DMS153 treated with DMSO at 0.1 percent for 48 hours (cell line): ENCODE measurements around the gene TMEM150A.
"Not testable (repeated sequence)": the region's sequence is repeated elsewhere in the genome, so short reads cannot be mapped to it uniquely, and the experiment has no call there.

Source experiments
- DNase-seq: peaks from one replicate; lab custom pipeline; 2025; ENCODE audit not compliant: unreplicated experiment; lab: John Stamatoyannopoulos, UW

Gene TMEM150A

DNA sequence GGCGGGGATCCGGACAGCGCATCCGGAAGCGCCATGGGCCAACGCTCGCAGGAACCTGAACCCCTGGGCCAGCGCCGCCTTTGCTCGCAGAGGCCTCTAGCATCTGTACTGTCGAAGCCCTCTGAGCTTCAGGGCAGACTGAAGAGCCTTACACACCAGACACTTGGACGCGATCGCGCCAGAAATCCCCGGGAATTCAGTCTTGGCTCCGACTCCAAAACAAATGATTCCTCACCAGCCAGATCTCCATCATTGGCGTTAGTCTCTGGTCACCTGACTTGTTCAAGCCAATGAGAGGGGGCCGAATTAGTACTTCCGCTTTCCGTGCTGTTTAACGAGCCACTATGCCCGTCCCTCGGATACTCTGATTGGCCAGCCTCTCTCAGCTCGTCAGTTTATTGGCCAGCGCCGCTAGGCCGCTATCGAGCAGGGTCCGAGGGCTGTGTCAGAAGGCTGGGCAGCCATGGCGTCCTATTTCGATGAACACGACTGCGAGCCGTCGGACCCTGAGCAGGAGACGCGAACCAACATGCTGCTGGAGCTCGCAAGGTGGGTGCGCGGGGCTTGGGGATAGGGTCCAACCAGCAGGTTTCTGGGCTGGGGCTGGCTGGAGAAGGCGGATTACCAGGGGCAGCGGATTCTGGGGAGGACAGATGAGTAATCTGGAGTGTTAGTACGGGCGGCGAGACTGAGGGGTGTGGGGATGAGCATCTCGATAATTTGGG lies 7.0 kb downstream of the TMEM150A start, which contains the start of gene RNF181:
TSS of gene RNF181 (plus strand) at position 445 of the 725 bp plus-strand sequence. CDS start at position 464, 19 bp downstream.
- DNase-seq, result peak; percentile 88

DNA sequence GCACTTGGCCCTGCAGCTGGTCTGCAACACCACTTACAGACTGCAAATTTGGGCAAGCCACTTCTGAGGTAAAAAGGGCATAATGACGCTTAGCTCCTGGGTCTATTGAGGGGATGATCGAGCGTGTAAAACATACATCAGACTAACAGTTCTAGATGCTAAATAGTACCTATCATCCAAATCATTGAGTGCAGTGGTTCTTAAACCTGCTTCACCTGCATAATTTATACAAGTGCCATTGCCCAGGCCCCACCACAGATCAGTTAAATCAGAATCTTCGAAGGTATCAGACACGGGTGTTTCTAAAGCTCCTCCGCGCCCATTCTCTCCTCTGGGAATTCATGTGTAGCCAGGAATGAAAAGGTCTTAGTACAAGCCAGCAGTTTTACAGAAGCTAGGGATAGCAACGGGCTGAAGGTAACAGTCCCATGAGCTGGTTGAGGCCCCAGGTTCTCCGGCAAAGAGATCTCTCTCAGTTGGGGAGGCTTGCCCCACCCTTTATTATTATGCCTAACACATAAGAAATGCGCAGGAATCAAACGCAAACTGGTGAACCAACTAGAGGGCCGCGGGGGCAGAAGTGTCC lies 7.7 kb downstream of the TMEM150A start:
- no peak for DNase-seq

- DNase-seq, result no peak
Measured at GRCh38 chr2:85593023-85593422, 9.5 kb downstream of the TMEM150A start.

- DNase-seq, result not testable (repeated sequence)
Measured at GRCh38 chr2:85592299-85592698, 10.2 kb downstream of the TMEM150A start.

- no peak for DNase-seq
Measured at GRCh38 chr2:85591563-85591962, 10.9 kb downstream of the TMEM150A start.

DNA sequence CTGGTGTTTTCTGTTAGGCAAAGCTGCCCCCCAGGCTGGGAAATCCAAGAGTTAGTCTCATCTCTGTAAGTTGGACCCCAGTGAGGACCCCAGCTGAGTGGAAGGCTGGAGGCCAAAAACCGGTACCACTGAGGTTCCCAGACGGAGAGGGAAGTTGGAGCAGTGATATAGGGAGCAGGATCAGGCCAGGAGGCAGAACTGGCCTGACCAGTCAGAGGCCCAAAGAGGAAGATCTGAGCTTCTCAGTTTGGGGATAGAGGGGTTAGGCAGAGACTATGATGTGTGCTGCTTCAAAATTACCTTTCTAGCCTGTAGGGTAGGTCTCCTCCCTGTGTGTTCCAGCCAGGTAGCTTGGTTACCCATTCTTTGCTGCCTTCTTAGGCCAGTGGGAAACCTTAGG lies 11.5 kb downstream of the TMEM150A start:
- no peak for DNase-seq

GRCh38 chr2:85589982-85590791 lies 12.3 kb downstream of the TMEM150A start:
- peak; percentile 11 for DNase-seq

GRCh38 chr2:85589181-85589580 lies 13.3 kb downstream of the TMEM150A start:
- DNase-seq, result no peak

DNA sequence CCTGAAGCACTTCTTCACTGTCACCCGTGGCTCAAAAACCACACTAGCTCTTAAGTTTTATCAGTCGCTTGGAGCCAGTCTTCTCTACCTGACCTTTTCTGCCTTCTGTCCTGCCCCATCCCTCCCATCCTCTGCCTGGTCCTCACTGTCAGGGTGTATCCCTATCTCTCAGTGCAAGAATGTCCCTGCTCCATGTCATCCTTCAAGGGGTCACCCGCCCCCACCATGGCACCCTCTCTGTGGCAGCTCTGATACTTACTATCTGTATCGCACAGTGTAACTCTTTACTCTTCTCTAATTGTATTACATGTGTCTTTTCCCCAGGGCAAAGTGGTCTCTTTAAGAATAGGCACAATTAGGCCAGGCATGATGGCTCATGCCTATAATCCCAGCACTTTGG lies 13.9 kb downstream of the TMEM150A start:
- no peak for DNase-seq

- DNase-seq, result no peak
Measured at GRCh38 chr2:85588236-85588635, 14.3 kb downstream of the TMEM150A start.

- DNase-seq, result no peak
Measured at GRCh38 chr2:85585781-85586105, 16.8 kb downstream of the TMEM150A start.

DNA sequence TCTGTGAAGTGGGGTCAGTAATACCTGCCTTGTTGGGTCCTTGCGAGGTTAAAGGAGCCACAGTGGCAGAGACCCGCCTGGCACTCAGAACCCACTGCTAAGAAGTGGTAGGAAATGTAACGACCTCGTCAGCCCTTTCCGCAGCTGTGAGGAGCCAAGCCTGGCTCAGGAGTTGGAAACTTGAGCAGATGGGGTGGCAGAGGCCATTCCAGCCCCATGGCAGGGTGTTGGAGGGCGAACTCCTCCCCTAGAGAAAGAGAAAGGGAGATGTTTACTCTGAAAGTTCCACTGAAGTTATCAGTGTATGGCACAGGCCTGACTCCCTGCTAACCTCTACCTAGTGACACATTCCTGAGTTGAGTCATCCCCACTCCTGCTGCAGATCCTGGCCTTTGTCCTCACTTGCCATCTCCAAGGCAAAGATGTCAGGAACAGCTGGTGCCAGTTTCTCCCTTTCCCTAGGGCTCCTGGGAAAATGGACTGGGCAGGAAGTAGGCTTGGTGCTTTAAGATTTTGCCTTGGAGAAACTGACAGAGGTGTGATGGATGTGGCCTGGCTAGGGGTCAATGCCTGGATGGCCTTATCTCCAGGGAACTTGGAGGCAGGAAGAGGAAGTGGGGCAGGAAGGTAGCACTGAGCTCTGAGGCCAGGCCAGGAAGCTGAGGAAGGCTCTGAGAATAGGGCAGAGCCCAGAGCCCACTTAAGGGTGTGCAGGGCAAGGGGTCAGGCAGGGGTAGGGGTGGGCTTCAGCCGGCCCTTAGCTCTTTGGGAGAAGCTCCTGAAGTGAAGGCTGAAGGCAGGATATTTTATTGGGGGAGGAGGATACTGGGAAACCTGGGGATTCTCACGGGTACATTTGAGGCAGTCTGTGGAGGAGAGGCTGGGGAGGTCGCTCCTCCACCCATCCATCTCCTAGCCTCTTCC lies 17.4 kb downstream of the TMEM150A start:
- no peak for DNase-seq

DNA sequence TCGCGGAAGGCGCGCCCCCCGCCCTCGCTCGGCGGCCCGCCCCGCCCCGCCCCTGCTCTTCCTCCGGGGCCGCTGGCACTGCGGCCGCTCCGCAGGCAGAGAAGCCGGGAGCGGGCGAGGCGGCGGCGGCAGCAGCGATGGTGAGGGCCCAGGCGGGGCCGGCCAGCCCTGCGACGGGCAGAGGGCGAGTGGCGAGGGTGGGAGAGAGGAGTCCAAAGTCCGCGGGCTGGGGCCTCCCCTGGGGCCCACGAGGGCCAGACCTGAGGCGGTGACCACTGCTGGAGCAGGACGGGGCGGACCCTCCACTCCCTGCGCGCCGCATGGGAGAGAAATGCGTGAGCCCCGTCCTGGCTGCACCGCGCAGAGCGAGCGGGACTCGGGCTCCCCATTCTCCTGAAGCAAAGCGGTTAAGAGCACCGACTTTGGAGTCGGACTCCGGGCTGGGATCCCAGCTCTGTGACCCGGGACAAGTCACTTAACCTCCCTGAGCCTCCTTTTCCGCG lies 18.1 kb downstream of the TMEM150A start, which contains the start of gene VAMP5:
TSS of gene VAMP5 (plus strand) at position 78 of the 503 bp plus-strand sequence. CDS start at position 138, 60 bp downstream.
- DNase-seq, result no peak

GRCh38 chr2:85583667-85584353 lies 18.7 kb downstream of the TMEM150A start:
- DNase-seq, result no peak

DNA sequence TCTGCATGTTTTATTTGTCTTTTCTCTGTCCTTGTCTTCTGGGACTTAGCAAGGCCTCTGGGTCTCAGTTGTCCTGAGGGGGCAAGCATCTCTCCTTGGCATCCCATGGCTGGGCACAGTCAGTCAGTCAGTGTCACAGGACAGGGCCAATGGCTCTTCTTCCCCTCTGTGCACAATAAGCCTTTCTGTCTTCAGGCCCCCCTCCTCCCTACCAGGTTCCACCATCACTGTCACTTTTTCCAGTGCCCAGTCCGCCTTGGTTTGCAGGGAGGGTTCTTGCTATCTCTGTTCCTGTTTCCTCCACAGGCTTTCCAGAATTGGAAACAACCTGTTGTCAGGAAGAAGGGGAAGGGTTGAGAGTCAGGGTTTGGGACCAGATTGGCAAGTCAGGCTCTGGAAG lies 20.0 kb downstream of the TMEM150A start:
- no peak for DNase-seq

DNA sequence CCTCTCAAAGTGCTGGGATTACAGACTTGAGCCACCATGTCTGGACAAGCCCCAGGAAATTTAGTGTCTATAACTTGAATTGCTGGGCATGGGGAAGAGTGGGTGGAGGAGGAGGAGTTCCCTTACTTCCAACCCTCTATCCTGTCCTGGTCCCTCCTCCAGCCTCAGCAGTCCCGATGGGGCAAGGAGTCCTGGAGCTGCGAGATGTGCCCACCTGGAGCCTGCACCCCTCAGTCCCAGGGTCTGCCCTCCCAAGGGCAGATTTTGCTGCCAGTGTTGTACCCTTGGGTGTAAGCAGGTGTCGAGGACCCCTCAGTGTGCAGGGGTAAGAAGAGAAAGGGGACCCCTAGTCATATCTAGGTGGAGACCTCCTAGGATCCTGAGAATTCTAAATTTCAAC lies 22.3 kb downstream of the TMEM150A start:
- no peak for DNase-seq

- no peak for DNase-seq
Measured at GRCh38 chr2:85579266-85579935, 23.1 kb downstream of the TMEM150A start.

DNA sequence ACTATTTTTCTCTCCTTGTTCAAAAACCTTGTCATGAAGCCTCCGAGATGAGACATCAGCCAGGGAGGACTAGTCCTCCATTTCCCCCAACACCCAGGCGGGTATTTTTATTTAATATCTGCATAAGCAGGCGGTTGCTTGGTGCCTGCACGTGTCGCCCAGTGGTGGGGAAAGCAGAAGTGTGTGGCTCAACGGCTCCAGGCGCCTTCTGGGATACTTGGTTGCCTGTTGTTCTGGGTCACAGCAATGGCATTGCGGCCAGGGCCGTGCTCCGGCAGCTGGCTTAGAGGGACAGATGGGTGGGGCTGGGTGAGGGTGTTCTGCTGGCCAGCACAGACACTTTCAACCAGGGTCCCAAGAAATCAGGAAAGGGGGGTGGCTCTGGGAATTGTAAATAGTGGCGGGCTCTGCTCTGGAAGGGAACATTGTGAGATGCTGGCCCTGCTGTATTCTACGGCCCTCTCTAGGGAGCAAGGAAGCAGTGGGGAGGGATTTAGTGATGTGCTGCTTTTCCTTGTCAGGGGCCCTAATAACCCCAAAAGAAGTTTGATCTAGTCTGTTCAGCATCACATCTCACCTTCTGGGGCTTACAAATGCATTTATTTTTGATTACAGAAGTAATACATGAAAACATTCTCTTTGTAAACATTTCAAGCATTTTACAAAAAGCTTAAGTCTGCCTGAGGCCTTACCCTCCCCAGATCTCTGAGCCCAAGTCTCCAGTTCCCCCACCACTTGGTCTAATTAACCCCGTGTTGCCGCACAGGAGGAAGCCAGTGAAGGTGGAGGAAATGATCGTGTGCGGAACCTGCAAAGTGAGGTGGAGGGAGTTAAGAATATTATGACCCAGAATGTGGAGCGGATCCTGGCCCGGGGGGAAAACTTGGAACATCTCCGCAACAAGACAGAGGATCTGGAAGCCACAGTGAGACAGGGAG lies 24.0 kb downstream of the TMEM150A start:
- DNase-seq, result no peak
